Cardiac septum (tissue), 1 donor: ENCODE measurements around the gene HEBP2. TPM values are rescaled to one million over a fixed set of nuclear protein-coding genes. Genes with fewer than 3 reads are reported as not detected.

ENCODE experiments used
- DNase-seq: peaks from one replicate; pipeline ENCODE4 v3.0.0-alpha.2; 2020; ENCODE audit warnings: low spot score
- intact Hi-C: fragments of 100-400 bp; cut with DNase I; formaldehyde crosslinking; loops from one replicate; pipeline ENCODE4 v1.14.0; 2022
- total RNA-seq: library from RNA; stranded (reverse); fragmentation: NEBNext Ultra II Directional; extraction: Animal tissue kit (Norgen Biotek cat#: 25700); gene quantifications from one replicate; pipeline ENCODE4 v1.2.1, GENCODE V29; 2021
- donor health status: DM: no; HTN: no; CAD: no.

The HEBP2 gene
- total RNA-seq, 1 donor from 2014 or later, result 98.9 TPM

GRCh38 chr6:138393871-138394783 lies 9.9 kb upstream of the HEBP2 start:
- DNase-seq, result no peak
- intact Hi-C loops, result loop anchor here (5.0 kb wide), 1 partner anchor 87 kb away; no protein-coding TSS in a partner anchor

- intact Hi-C loops, result no loop called here
- DNase-seq, result no peak
Measured at GRCh38 chr6:138396709-138397108, 7.3 kb upstream of the HEBP2 start.

GRCh38 chr6:138397128-138398122 lies 6.6 kb upstream of the HEBP2 start:
- DNase-seq, result no peak
- intact Hi-C loops, result no loop called here

- intact Hi-C loops, result loop anchor here (5.0 kb wide), 2 partner anchors 113 to 283 kb away; no protein-coding TSS in a partner anchor
- DNase-seq, result no peak
Measured at GRCh38 chr6:138400326-138400725, 3.7 kb upstream of the HEBP2 start.

GRCh38 chr6:138401960-138402837 lies 1.8 kb upstream of the HEBP2 start:
- intact Hi-C loops, result loop anchor here (5.0 kb wide), 2 partner anchors 115 to 285 kb away; no protein-coding TSS in a partner anchor

GRCh38 chr6:138402838-138403187 lies 1.2 kb upstream of the HEBP2 start:
- no peak for DNase-seq
- intact Hi-C loops, result loop anchor here (5.0 kb wide), 2 partner anchors 116 to 286 kb away; no protein-coding TSS in a partner anchor

More at GRCh38 chr6:138401960-138402837, 1.8 kb upstream of the HEBP2 start:
- no peak for DNase-seq

- intact Hi-C loops, result loop anchor here (5.0 kb wide), 2 partner anchors 116 to 286 kb away; no protein-coding TSS in a partner anchor
- no peak for DNase-seq
Measured at GRCh38 chr6:138403324-138403800, 661 bp upstream of the HEBP2 start.

- no peak for DNase-seq
- intact Hi-C loops, result loop anchor here (5.0 kb wide), 2 partner anchors 118 to 288 kb away; no protein-coding TSS in a partner anchor
Measured at GRCh38 chr6:138404666-138405337, 779 bp downstream of the HEBP2 start.

GRCh38 chr6:138405816-138406413 lies 1.9 kb downstream of the HEBP2 start:
- intact Hi-C loops, result no loop called here
- DNase-seq, result no peak

GRCh38 chr6:138406443-138406842 lies 2.4 kb downstream of the HEBP2 start:
- no peak for DNase-seq
- intact Hi-C loops, result no loop called here

- intact Hi-C loops, result no loop called here
- DNase-seq, result no peak
Measured at GRCh38 chr6:138410048-138410735, 6.2 kb downstream of the HEBP2 start.

GRCh38 chr6:138410972-138411880 lies 7.2 kb downstream of the HEBP2 start:
- no peak for DNase-seq
- intact Hi-C loops, result no loop called here

- DNase-seq, result no peak
- intact Hi-C loops, result no loop called here
Measured at GRCh38 chr6:138415125-138415524, 11.1 kb downstream of the HEBP2 start.

GRCh38 chr6:138416206-138416605 lies 12.2 kb downstream of the HEBP2 start:
- intact Hi-C loops, result no loop called here
- no peak for DNase-seq

- intact Hi-C loops, result no loop called here
- no peak for DNase-seq
Measured at GRCh38 chr6:138417493-138418117, 13.6 kb downstream of the HEBP2 start.
